HG02759 (cell line): ENCODE results near the gene PPM1F.
"Not testable (repeated sequence)": the region's sequence is repeated elsewhere in the genome, so short reads cannot be mapped to it uniquely, and the experiment has no call there.

Source experiments
- ATAC-seq: cut with Tn5 transposase; IDR thresholded peaks from one replicate; pipeline ENCODE4 v1.9.1; 2021; ENCODE audit warnings: mild to moderate bottlenecking, moderate library complexity; ENCODE audit not compliant: unreplicated experiment

Gene PPM1F

DNA sequence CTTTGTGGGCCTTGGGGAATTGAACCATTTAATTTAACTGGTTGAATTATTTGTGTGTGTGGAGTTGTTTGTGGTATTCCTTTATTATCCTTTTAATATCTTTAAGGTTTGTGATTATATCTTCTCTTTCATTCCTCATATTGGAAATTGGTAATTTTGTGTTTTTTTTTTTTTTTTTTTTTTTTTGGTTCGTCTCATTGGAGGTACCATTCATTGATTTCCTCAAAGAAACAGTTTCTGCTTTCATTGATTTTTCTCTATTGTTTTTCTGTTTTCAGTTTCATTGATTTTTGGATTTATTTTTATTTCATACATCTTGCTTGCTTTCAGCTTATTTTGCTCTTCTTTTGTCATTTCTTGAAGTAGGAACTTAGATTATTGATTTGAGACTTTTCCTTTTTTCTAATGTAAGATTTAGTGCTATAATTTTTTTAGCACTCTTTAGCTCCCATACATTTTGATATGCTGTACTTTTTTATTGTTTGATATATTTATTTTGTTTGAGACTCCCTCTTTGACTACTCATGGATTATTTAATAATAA is 54.2 kb downstream of the PPM1F start:
- ATAC-seq = no peak

DNA sequence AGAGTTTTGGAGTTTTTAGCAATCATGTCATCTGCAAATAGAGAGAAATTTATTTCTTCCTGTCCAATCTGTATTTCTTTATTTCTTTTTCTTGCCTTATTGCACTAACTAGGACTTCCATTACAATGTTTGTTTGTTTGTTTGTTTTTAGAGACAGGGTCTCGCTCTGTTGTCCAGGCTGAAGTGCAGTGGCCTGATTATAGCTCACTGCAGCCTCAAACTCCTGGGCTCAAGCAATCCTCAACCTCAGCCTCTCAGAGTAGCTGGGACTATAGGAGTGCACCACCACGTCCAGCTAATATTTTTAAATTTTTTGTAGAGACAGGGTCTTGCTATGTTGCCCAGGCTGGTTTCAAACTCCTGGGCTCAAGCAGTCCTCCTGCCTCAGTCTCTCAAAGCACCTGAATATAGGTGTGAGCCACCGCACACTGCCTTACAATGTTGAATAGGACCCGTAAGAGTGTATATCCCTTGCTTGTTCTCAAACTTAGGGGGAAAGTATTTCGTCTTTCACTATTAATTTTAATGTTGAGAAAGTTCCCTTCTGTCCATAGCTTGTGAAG is 55.6 kb downstream of the PPM1F start:
- ATAC-seq = no peak

DNA sequence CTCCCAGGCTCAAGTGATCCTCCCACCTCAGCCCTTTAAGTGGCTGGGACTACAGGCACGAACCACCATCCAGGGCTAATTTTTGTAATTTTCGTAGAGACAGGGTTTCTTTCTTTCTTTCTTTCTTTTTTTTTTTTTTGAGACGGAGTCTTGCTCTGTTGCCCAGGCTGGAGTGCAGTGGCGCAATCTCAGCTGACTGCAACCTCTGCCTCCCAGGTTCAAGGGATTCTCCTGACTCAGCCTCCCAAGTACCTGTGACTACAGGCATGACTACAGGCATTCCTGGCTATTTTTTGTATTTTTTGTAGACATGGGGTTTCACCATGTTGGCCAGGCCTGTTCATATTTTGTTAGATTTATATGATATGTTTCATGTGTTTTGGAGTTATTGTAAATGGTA is 56.4 kb downstream of the PPM1F start:
- ATAC-seq = not testable (repeated sequence)

GRCh38 chr22:21894799-21895198 is 57.8 kb downstream of the PPM1F start:
- no peak for ATAC-seq

- no peak for ATAC-seq
These were observed 63.2 kb downstream of the PPM1F start for GRCh38 chr22:21889251-21889990.

GRCh38 chr22:21887841-21888240 is 64.8 kb downstream of the PPM1F start:
- no peak for ATAC-seq

DNA sequence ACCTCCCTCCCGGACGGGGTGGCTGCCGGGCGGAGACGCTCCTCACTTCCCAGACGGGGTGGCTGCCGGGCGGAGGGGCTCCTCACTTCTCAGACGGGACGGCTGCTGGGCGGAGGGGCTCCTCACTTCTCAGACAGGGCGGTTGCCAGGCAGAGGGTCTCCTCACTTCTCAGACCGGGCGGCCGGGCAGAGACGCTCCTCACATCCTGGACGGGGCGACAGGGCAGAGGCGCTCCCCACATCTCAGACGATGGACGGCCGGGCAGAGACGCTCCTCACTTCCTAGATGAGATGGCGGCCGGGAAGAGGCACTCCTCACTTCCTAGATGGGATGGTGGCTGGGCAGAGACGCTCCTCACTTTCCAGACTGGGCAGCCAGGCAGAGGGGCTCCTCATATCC is 68.7 kb downstream of the PPM1F start:
- ATAC-seq = not testable (repeated sequence)

- not testable (repeated sequence) for ATAC-seq
These were observed 69.8 kb downstream of the PPM1F start for GRCh38 chr22:21882754-21883333.

DNA sequence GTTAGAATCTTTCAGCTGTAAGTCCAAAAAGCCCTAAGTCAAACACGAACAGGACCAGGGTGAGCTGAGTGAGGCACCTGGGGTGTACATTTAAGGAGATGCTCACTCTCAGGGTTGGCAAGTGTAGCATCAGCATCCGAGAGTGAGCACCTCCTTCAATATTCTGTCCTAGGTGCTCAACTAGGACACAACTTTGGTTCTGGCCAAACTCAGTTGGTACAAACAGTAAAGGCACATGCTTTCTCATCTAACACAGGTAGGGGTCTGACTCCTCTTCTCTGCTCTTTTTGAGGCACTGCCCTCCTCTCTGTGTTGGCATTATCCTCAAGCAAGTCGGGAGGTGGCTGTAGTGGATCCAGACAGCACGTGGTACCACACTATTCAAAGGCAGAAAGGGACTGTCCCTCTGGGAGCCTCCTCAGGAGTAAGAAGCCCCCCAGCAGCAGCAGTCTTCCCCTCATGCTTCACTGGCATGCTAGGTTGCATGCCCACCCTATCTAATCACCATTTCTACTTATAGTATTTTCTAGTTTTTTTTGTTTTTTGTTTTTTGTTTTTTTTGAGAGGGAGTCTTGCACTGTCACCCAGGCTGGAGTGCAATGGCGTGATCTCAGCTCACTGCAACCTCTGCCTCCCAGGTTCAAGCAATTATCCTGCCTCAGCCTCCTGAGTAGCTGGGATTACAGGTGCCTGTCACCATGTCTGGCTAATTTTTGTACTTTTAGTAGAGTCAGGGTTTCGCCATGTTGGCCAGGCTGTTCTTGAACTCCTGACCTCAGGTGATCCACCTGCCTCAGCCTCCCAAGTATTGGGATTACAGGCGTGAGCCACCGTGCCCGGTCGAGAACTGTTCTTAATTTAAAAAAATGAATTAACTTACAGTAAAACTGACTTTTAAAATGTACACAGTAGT is 70.6 kb downstream of the PPM1F start:
- ATAC-seq = no peak

DNA sequence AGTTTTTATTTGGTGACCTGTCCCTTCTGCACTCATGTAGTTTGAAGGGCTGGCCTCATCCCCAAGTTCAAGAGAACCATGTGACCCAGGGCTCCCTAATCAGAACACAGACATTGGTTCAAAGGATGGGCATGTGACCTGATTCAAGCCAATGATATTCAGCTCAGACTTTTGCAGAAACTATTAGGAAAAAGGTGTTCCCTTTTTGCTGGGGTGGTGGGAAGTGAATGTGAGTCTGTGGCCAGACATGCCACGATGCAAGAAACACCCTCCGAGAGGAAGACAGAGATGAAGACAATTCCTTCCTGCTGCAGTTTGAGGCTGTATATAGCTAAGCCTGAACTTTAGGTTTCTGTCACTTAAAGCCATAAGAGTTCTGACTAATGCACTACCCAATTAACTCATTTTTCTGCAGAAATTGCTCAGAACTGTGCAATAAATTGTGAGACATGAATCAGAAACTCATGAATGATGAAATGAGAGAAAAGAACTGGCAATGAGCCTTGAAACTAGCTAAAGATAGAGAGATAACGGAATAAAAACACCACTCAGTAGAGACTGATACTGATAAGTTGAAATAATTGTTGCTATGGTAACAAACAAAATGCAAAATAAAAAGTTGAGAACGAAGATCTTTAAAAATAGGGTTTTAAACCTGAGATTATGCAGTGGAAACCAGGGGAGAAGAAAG is 76.0 kb downstream of the PPM1F start:
- ATAC-seq = no peak

- ATAC-seq = not testable (repeated sequence)
These were observed 77.7 kb downstream of the PPM1F start for GRCh38 chr22:21874953-21875352.

- ATAC-seq = no peak
These were observed 79.0 kb downstream of the PPM1F start for GRCh38 chr22:21873619-21874018.

DNA sequence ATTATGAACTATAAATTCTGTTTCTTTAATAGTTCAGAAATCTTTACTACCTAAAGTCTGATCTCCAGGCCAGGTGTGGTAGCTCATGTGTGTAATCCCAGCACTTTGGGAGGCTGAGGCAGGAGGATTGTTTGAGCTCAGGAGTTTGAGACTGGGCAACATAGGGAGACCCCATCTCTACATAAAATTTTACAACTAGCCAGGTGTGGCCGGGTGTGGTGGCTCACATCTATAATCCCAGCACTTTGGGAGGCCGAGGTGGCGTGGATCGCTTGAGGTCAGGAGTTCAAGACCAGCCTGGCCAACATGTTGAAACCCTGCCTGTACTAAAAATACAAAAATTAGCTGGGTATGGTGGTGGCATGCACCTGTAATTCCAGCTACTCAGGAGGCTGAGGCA is 79.9 kb downstream of the PPM1F start:
- ATAC-seq = not testable (repeated sequence)
